Lower lobe of right lung (tissue), 2 donors: ENCODE measurements around the gene ZBED4. TPM values are rescaled to one million over a fixed set of nuclear protein-coding genes. Genes with fewer than 3 reads are reported as not detected.
A peak's percentile ranks its signal among the peaks of the same experiment; 100 is the strongest.

ENCODE experiments used
- ATAC-seq, 2 donors: fragments of 200-7000 bp; cut with Tn5 transposase; one replicate each; pipeline ENCODE4 v1.9.1; 2020 to 2022; ENCODE audit warnings: mild to moderate bottlenecking in 2 of 2, moderate library complexity in 2 of 2
- DNase-seq: peaks from one replicate; pipeline ENCODE4 v3.0.0-alpha.2; 2020
- H3K27ac ChIP-seq: fragments of 200-600 bp; one replicate; pipeline ENCODE4 v1.8.0; 2022
- H3K27me3 ChIP-seq: fragments of 200-600 bp; one replicate; pipeline ENCODE4 v1.8.0; 2022; ENCODE audit warnings: low read depth
- H3K36me3 ChIP-seq: fragments of 200-600 bp; one replicate; pipeline ENCODE4 v1.8.0; 2022; ENCODE audit warnings: mild to moderate bottlenecking
- H3K4me1 ChIP-seq: fragments of 200-600 bp; one replicate; pipeline ENCODE4 v1.8.0; 2022
- H3K4me3 ChIP-seq: fragments of 200-600 bp; one replicate; pipeline ENCODE4 v1.8.0; 2022; ENCODE audit warnings: mild to moderate bottlenecking
- H3K9me3 ChIP-seq: fragments of 200-600 bp; one replicate; pipeline ENCODE4 v1.8.0; 2022
- intact Hi-C: fragments of 100-400 bp; cut with DNase I; formaldehyde crosslinking; loops from one replicate; pipeline ENCODE4 v1.11.0; 2022
- total RNA-seq: library from RNA; stranded (reverse); fragmentation: NEBNext Ultra II Directional; extraction: Animal tissue kit (Norgen Biotek cat#: 25700); gene quantifications from one replicate; pipeline ENCODE4 v1.2.1, GENCODE V29; 2021
- TF ChIP-seq, protein P1 (sequence below): fragments of 200-600 bp; IDR thresholded peaks from one replicate; pipeline ENCODE4 v1.8.0; 2022; ENCODE audit warnings: antibody characterized with exemption, mild to moderate bottlenecking
- donor health status: DM: no; HTN: yes; CAD: no; lungs with severe emphysema.

ZBED4 gene
- total RNA-seq, 1 donor from 2014 or later: 12.7 TPM

DNA sequence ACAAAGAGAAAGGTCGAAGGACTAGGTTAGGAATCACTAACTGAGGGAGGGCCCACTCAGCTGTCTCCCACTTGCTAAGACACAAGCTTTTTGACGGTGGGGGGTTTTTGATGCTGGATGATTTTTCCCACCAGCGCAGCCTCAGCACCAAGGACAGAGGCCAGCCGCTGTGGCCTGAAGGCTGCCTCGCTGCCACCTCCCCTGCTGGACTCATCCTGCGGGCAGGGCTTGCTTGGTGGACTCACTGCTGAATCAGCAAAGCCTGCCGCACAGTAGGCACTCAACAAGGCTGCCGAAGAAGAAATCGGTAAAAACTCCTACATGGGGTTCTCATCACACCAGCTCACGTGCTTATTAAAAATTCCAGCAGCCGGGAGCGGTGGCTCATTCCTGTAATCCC is 62.0 kb downstream of the ZBED4 start:
- Histone ChIP-seq H3K27me3 (no peaks in the 10 kb centered on the region), H3K4me3 (no peak overlapping the region), H3K9me3 (no peaks in the 10 kb centered on the region), H3K27ac (no peak overlapping the region), H3K36me3 (peaks cover 32% of the 10 kb centered on the region), H3K4me1 (peaks cover 23% of the 10 kb centered on the region)
- TF ChIP-seq, protein P1, sequence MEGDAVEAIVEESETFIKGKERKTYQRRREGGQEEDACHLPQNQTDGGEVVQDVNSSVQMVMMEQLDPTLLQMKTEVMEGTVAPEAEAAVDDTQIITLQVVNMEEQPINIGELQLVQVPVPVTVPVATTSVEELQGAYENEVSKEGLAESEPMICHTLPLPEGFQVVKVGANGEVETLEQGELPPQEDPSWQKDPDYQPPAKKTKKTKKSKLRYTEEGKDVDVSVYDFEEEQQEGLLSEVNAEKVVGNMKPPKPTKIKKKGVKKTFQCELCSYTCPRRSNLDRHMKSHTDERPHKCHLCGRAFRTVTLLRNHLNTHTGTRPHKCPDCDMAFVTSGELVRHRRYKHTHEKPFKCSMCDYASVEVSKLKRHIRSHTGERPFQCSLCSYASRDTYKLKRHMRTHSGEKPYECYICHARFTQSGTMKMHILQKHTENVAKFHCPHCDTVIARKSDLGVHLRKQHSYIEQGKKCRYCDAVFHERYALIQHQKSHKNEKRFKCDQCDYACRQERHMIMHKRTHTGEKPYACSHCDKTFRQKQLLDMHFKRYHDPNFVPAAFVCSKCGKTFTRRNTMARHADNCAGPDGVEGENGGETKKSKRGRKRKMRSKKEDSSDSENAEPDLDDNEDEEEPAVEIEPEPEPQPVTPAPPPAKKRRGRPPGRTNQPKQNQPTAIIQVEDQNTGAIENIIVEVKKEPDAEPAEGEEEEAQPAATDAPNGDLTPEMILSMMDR: no peak
- no peak for DNase-seq
- intact Hi-C loops: no loop called here
- no peak for ATAC-seq

DNA sequence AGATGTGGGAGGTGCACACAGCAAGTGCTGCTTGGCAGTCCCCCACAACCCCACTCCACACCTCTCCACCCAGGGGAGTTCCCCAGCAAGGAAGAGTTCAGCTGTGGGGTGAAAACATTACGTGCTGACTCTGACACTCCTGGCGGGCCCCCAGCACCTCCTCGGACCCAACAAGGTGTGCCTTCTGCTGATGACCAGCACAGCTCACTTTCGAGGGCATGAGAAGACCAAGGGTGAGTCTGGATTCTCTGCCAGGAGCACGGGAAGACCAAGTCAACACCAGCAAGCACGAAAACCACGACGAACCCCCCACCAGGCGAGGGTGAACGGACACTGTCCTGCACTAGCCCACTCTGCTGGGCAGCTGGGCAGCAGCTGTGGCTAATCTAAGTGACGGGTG is 63.2 kb downstream of the ZBED4 start:
- TF ChIP-seq, protein P1: no peak
- peak overlapping the region; percentile 97 for H3K27ac ChIP-seq
- intact Hi-C loops: no loop called here
- ATAC-seq: no peak
- peaks cover 37% of the 10 kb centered on the region for H3K36me3 ChIP-seq
- H3K9me3 ChIP-seq: no peaks in the 10 kb centered on the region
- peak; percentile 41 for DNase-seq
- H3K4me3 ChIP-seq: peak overlapping the region; percentile 90
- no peaks in the 10 kb centered on the region for H3K27me3 ChIP-seq
- peaks cover 23% of the 10 kb centered on the region for H3K4me1 ChIP-seq

DNA sequence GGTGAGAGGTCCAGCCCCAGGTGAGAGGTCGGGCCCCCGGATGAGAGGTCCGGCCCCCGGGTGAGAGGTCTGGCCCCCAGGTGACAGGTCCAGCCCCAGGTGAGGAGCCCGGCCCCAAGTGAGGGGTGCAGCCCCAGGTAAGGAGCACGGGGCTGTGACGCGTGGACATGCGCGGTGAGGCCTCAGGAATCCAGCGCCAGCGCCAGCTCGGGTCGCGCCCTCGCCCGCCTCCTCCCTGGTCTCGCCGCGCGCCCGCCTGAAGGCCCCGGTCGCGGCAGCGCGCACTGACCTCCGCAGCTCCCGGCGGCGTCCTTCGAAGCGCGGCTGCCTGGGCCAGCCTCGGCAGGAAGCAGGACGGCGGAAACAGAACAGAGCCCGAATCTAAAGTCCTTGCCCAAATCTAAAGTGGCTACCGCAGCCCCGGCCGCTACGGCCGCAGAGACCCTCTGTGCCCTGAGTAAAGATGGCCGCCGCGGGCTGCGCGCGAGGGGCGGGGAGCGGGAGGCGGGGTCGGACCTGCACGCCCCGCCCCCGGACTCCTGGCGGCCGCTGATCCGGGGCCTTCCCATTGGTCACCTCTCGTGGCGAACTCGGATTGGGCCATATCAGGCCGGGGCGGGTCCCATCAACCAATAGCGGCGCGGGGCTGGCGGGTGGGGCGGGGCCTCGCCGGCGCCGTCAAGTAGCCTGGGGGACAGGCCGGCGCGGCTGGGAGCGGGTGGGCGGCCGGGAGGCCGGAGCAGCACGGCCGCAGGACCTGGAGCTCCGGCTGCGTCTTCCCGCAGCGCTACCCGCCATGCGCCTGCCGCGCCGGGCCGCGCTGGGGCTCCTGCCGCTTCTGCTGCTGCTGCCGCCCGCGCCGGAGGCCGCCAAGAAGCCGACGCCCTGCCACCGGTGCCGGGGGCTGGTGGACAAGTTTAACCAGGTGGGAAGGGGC is 64.6 kb downstream of the ZBED4 start, which contains the start of the genes ALG12 and CRELD2:
TSS of gene ALG12 (minus strand) at position 465 of the 937 bp plus-strand sequence. CDS start 4,673 bp downstream, outside the sequence.
TSS of gene CRELD2 (plus strand) at position 661 of the 937 bp plus-strand sequence. CDS start at position 797, 136 bp downstream.
- intact Hi-C loops: no loop called here
- peak; percentile 98 for ATAC-seq

DNA sequence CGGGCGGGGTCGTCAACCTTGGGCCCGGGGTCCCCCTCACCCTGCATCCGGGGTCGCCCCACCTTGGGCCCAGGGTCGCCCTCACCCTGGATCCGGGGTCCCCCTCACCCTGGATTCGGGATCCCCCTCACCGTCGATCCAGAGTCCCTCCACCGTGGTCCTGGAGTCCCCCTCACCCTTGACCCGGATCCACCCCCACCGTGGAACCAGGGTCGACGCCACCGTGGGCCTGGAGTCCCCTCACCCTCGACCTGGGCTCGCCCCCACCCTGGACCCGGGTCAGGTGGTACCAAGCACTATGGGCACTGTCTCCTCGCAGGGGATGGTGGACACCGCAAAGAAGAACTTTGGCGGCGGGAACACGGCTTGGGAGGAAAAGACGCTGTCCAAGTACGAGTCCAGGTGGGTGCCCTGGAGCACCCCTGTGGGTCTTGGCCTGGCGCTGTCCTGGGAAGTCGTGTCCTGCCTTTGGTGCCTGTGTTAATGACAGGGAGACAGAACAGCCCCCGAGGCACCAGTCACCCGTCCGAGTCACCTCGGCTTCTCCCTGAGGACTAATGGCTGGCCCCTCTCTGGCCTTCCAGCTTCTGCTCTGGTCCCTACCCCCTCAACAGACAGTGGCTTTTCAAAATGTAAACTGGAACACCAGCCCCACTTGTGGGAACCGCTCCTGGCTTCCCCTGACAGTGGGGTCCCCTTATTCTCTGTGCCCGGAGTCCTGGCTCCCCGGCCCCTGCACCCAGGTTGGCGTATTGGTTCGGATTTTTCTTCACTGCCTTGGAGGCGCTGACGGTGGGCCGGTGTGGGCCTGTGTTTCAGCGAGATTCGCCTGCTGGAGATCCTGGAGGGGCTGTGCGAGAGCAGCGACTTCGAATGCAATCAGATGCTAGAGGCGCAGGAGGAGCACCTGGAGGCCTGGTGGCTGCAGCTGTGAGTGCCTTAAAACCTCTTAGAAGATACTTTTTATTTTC is 65.6 kb downstream of the ZBED4 start:
- peak overlapping the region; percentile 97 for H3K27ac ChIP-seq
- H3K4me1 ChIP-seq: peaks cover 23% of the 10 kb centered on the region
- intact Hi-C loops: no loop called here
- DNase-seq (peak; percentile 39), ATAC-seq (no peak)
- H3K27me3 ChIP-seq: no peaks in the 10 kb centered on the region
- H3K4me3 ChIP-seq: peak overlapping the region; percentile 90
- peaks cover 32% of the 10 kb centered on the region for H3K36me3 ChIP-seq
- H3K9me3 ChIP-seq: no peaks in the 10 kb centered on the region
- TF ChIP-seq, protein P1: no peak

More for the DNA sequence above, 64.6 kb downstream of the ZBED4 start, which contains the start of the genes ALG12 and CRELD2:
- Histone ChIP-seq H3K27me3 (no peaks in the 10 kb centered on the region), H3K27ac (peak within 1 kb of the TSS; percentile 97), H3K4me3 (peak within 1 kb of the TSS; percentile 90), H3K36me3 (peaks cover 28% of the 10 kb centered on the region), H3K9me3 (no peaks in the 10 kb centered on the region), H3K4me1 (peaks cover 23% of the 10 kb centered on the region)
- peak; percentile 98 for DNase-seq
- TF ChIP-seq, protein P1: no peak

DNA sequence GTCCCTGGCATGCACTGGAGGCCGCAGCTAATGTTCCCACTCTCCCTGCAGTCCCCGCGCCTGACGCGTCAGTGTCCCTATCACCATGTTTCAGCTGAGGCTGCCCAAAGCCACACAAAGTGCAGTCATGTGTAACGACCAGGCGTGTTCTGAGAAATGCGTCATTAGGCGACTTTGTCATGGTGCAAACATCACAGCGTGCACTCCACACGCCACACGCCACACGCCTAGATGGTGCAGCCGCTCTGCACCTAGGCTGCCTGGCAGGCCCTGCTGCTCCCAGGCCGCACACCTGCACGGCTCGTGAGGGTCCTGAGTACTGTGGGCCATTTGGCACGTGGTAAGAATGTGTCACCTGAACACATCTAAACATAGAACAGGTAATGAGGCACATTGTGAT is 67.2 kb downstream of the ZBED4 start:
- Histone ChIP-seq H3K27me3 (no peaks in the 10 kb centered on the region), H3K9me3 (no peaks in the 10 kb centered on the region), H3K4me1 (peaks cover 23% of the 10 kb centered on the region), H3K27ac (no peak overlapping the region), H3K36me3 (peaks cover 26% of the 10 kb centered on the region), H3K4me3 (no peak overlapping the region)
- intact Hi-C loops: loop anchor here (10.0 kb wide), 1 partner anchor 114 kb away; no protein-coding TSS in a partner anchor
- DNase-seq (peak; percentile 46), ATAC-seq (no peak)
- TF ChIP-seq, protein P1: no peak
